Mesenchymal stem cell (in vitro differentiated cells and primary cell): ENCODE data around the gene BRAF.

Experiments used
- DNase-seq: peaks from one replicate; pipeline ENCODE4 v3.0.0-alpha.2; 2013
- H2AFZ ChIP-seq: one replicate; pipeline ENCODE4 v1.6.1; 2013; ENCODE audit warnings: low read depth, mild to moderate bottlenecking, control low read depth, inconsistent platforms, low read length, moderate library complexity
- H2AK5ac ChIP-seq: 2 replicates; pipeline ENCODE4 v1.6.1; 2013; ENCODE audit warnings: low read length, moderate library complexity, mild to moderate bottlenecking, inconsistent platforms; ENCODE audit not compliant: severe bottlenecking
- H2BK120ac ChIP-seq: one replicate; pipeline ENCODE4 v1.6.1; 2013; ENCODE audit warnings: low read depth, mild to moderate bottlenecking, inconsistent platforms, low read length, moderate library complexity
- H2BK12ac ChIP-seq, 2 experiments: one replicate each; pipeline ENCODE4 v1.6.1; 2013; ENCODE audit warnings: inconsistent platforms in 2 of 2, low read length in 2 of 2, mild to moderate bottlenecking in 2 of 2, moderate library complexity in 2 of 2, control low read depth in 1 of 2
- H2BK15ac ChIP-seq: one replicate; pipeline ENCODE4 v1.6.1; 2013; ENCODE audit warnings: mild to moderate bottlenecking, low read depth, inconsistent platforms; ENCODE audit not compliant: poor library complexity, severe bottlenecking
- H2BK5ac ChIP-seq: 2 replicates; pipeline ENCODE4 v1.6.1; 2013; ENCODE audit warnings: low read depth, mild to moderate bottlenecking, low read length, control low read depth, inconsistent platforms; ENCODE audit not compliant: poor library complexity, severe bottlenecking
- H3K14ac ChIP-seq, 2 experiments: one replicate each; pipeline ENCODE4 v1.6.1; 2013; ENCODE audit warnings: inconsistent platforms in 2 of 2, low read length in 2 of 2, control low read depth in 1 of 2, mild to moderate bottlenecking in 1 of 2, moderate library complexity in 1 of 2
- H3K18ac ChIP-seq, 2 experiments: one replicate each; pipeline ENCODE4 v1.6.1; 2013; ENCODE audit warnings: inconsistent platforms in 2 of 2, low read length in 2 of 2, control low read depth in 1 of 2, low read depth in 1 of 2, mild to moderate bottlenecking in 1 of 2
- H3K23ac ChIP-seq, 2 experiments: one replicate each; pipeline ENCODE4 v1.6.1; 2013; ENCODE audit warnings: inconsistent platforms in 2 of 2, low read length in 2 of 2, mild to moderate bottlenecking in 2 of 2, moderate library complexity in 2 of 2, control low read depth in 1 of 2
- H3K27ac ChIP-seq: 2 replicates; pipeline ENCODE4 v1.5.1; 2013; ENCODE audit warnings: mild to moderate bottlenecking, moderate library complexity, low read length, control low read depth, inconsistent platforms; ENCODE audit not compliant: poor library complexity, severe bottlenecking
- H3K27me3 ChIP-seq, 2 experiments: 2 replicates each; pipeline versions ENCODE4 v1.6.1 to v1.7.0; 2013; ENCODE audit warnings: low read length in 2 of 2, mild to moderate bottlenecking in 2 of 2, moderate library complexity in 2 of 2, control low read depth in 1 of 2, inconsistent platforms in 1 of 2; ENCODE audit not compliant: control insufficient read depth in 1 of 2, insufficient read depth in 1 of 2
- H3K36me3 ChIP-seq, 2 experiments: 2 replicates each; pipeline versions ENCODE4 v1.6.1 to v1.7.0; 2013; ENCODE audit warnings: low read length in 2 of 2, control low read depth in 1 of 2, inconsistent platforms in 1 of 2, low read depth in 1 of 2, mild to moderate bottlenecking in 1 of 2; ENCODE audit not compliant: insufficient read depth in 2 of 2, control insufficient read depth in 1 of 2
- H3K4ac ChIP-seq, 2 experiments: one replicate each; pipeline ENCODE4 v1.6.1; 2013; ENCODE audit warnings: inconsistent platforms in 2 of 2, low read length in 2 of 2, mild to moderate bottlenecking in 2 of 2, moderate library complexity in 2 of 2, control low read depth in 1 of 2, low read depth in 1 of 2
- H3K4me1 ChIP-seq: 2 replicates; pipeline ENCODE4 v1.6.1; 2013; ENCODE audit warnings: low read depth, low read length, control low read depth; ENCODE audit not compliant: control insufficient read depth, insufficient read depth
- H3K4me2 ChIP-seq: 2 replicates; pipeline ENCODE4 v1.6.1; 2013; ENCODE audit warnings: low read length, mild to moderate bottlenecking, inconsistent platforms; ENCODE audit not compliant: poor library complexity, severe bottlenecking
- H3K4me3 ChIP-seq, 2 experiments: 2 replicates each; pipeline versions ENCODE4 v1.5.1 to v1.7.0; 2013; ENCODE audit warnings: low read length in 2 of 2, mild to moderate bottlenecking in 2 of 2, control low read depth in 1 of 2, low read depth in 1 of 2; ENCODE audit not compliant: insufficient read depth in 1 of 2
- H3K79me1 ChIP-seq: replicated peaks from 2 replicates; pipeline ENCODE4 v1.6.1; 2013; ENCODE audit warnings: mild to moderate bottlenecking, control low read depth, low read length, inconsistent platforms; ENCODE audit not compliant: poor library complexity, severe bottlenecking
- H3K9ac ChIP-seq: 2 replicates; pipeline ENCODE4 v1.7.0; 2013; ENCODE audit warnings: mild to moderate bottlenecking, low read length, moderate library complexity
- H3K9me3 ChIP-seq: 2 replicates; pipeline ENCODE4 v1.7.0; 2013; ENCODE audit warnings: mild to moderate bottlenecking, low read length; ENCODE audit not compliant: control insufficient read depth
- H4K8ac ChIP-seq: one replicate; pipeline ENCODE4 v1.6.1; 2013; ENCODE audit warnings: inconsistent platforms, mild to moderate bottlenecking, low read length, moderate library complexity
- H4K91ac ChIP-seq: one replicate; pipeline ENCODE4 v1.6.1; 2013; ENCODE audit warnings: mild to moderate bottlenecking, low read length, inconsistent platforms
- WGBS: methylation state at CpG from one replicate; pipeline ENCODE4 v1.1.7; 2013; ENCODE audit warnings: mixed read lengths; 5-methylcytosine and 5-hydroxymethylcytosine counted together

Gene BRAF

DNA sequence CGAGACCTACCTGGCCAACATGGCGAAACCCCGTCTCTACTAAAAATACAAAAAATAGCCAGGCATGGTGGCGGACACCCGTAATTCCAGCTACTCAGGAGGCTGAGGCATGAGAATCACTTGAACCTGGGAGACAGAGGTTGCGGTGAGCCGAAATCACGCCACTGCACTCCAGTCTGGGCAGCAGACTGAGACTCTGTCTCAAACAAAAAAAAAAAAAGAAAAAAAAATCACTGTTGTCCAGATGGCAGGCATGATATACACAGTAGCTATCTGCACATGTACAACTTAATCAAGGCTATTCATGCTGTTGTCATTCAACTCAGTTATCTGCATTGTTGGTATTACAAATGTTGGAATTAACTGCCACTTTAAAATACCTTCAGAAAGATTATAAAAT lies 55.3 kb downstream of the BRAF start:
- 100% methylated on average over 8 of the region's 8 CpGs for WGBS
- Histone ChIP-seq H2AFZ (no peak overlapping the region), H2BK120ac (no peak overlapping the region)

DNA sequence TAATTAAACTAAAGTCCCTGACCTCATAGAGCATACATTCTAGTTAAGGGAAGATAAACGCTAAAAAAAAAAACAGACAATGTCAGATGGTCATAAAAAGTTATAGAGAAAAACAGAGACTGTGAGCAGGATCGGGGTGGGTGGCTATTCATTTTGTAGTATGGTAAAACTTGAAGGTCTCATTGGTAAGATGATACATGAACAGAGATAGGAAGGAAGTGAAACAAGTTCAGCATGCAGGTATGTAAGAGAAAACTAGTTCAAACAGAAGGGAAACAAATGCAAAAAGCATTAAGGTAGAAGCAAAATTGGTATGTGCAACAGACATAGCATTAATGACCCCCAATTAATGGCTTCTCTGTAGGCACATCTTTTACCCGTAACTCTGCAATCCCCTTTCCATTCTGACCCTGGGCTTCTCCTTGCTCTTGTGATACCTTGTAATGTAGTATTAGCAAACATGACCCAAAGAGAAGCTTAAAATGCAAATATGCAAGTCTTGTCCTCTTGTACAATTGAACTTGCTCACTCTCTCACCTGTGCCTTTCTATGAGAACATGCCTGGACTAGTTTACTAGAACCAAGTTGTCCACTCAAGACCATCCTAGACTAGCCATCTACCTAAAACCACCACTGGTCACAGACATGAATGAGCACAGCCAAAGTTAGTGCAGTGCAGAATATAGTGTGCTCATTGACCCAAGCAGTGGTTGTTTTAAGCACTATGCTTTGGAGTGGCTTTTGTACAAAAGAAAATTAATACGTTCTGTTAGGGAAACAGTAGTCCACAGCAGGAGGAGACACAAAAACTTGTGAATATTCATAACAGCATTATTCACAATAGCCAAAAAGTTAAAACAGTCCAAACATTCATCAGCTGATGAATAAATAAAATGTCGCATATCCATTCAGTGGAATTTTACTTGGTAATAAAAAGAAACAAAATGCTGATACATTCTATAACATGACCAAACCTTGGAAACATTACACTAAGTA lies 57.0 kb downstream of the BRAF start:
- H2AK5ac ChIP-seq: no peak overlapping the region
- no peak overlapping the region for H3K4me2 ChIP-seq
- no peak overlapping the region for H2BK15ac ChIP-seq
- H4K91ac ChIP-seq: no peak overlapping the region
- no peak overlapping the region for H2AFZ ChIP-seq
- H3K4me1 ChIP-seq: peaks cover 2% of the 10 kb centered on the region
- no peak overlapping the region for H3K9ac ChIP-seq
- H3K14ac ChIP-seq: no peak overlapping the region
- DNase-seq: no peak
- no peaks in the 10 kb centered on the region for H3K36me3 ChIP-seq
- no peak overlapping the region for H3K4ac ChIP-seq
- H3K79me1 ChIP-seq: peaks cover 28% of the 10 kb centered on the region
- no peaks in the 10 kb centered on the region for H3K9me3 ChIP-seq
- H3K4me3 ChIP-seq: no peak overlapping the region
- H3K27ac ChIP-seq: no peak overlapping the region
- H3K27me3 ChIP-seq: no peaks in the 10 kb centered on the region
- no peak overlapping the region for H2BK12ac ChIP-seq
- H2BK120ac ChIP-seq: no peak overlapping the region
- H3K23ac ChIP-seq: no peak overlapping the region
- 97% methylated on average over 3 of the region's 5 CpGs for whole genome bisulfite sequencing
- no peak overlapping the region for H2BK5ac ChIP-seq
- H3K18ac ChIP-seq: peak overlapping the region in 1 of 2 experiments; percentile 18
- H4K8ac ChIP-seq: no peak overlapping the region

More for the DNA sequence above, 55.3 kb downstream of the BRAF start:
- Histone ChIP-seq H4K8ac (no peak overlapping the region), H4K91ac (no peak overlapping the region), H2BK12ac (no peak overlapping the region), H2BK5ac (no peak overlapping the region), H3K23ac (no peak overlapping the region), H3K27me3 (no peaks in the 10 kb centered on the region), H3K4me2 (no peak overlapping the region), H3K14ac (no peak overlapping the region), H3K9me3 (no peaks in the 10 kb centered on the region), H3K79me1 (peaks cover 29% of the 10 kb centered on the region), H3K9ac (no peak overlapping the region), H2AK5ac (no peak overlapping the region), H3K4me1 (peaks cover 6% of the 10 kb centered on the region), H3K4ac (no peak overlapping the region), H3K18ac (no peak overlapping the region), H2BK15ac (no peak overlapping the region), H3K4me3 (no peak overlapping the region), H3K27ac (no peak overlapping the region), H3K36me3 (no peaks in the 10 kb centered on the region)
- no peak for DNase-seq

DNA sequence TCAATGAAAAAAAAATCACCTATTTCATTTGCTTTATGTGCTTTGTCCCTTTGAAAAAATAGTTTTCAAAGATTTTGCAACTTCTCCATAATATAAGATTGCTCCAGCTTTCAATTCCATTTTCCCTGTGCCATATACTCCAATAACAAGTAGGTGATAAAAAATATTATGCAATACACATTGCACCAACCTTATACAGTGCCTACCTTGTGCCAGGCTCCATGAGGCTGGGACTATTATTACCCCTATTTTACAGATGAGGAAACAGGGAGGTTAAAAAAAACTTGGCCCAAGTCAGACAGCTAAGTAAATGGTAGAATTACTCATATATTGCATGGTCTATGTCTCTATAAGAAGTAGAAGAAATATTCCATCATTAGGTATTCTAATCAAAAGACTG lies 57.8 kb downstream of the BRAF start:
- Histone ChIP-seq H2BK120ac (no peak overlapping the region), H3K4ac (no peak overlapping the region), H3K18ac (no peak overlapping the region), H3K4me3 (no peak overlapping the region), H3K79me1 (peaks cover 25% of the 10 kb centered on the region), H4K8ac (no peak overlapping the region), H3K9me3 (no peaks in the 10 kb centered on the region), H3K23ac (no peak overlapping the region), H3K27ac (no peak overlapping the region), H3K4me2 (no peak overlapping the region), H2AFZ (no peak overlapping the region), H2BK5ac (no peak overlapping the region), H3K14ac (no peak overlapping the region), H3K36me3 (no peaks in the 10 kb centered on the region), H2BK12ac (no peak overlapping the region), H2AK5ac (no peak overlapping the region), H3K9ac (no peak overlapping the region), H3K27me3 (no peaks in the 10 kb centered on the region), H3K4me1 (peaks cover 2% of the 10 kb centered on the region), H2BK15ac (no peak overlapping the region), H4K91ac (no peak overlapping the region)
- DNase-seq: no peak

DNA sequence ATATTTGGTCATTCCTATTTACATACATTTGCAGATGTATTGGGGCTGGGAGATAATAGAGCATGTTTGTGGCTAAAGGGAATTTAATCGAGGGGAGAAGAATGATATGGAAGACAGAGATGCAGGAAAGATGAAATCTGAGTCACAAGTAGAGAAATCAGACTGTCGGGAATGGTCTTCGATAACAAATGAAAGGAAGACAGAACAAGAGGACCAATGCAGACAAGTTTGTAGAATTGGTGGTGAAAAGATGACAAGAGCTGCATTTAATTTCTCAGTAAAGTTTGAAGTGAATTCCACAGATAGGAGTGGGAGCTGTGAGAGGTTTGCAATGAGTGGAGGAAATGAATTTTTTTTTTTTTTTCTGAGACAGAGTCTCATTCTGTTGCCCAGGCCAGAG lies 60.0 kb downstream of the BRAF start:
- Histone ChIP-seq H3K9ac (no peak overlapping the region), H2BK15ac (no peak overlapping the region), H2AK5ac (no peak overlapping the region), H2AFZ (no peak overlapping the region), H3K14ac (no peak overlapping the region), H3K4me3 (no peak overlapping the region), H3K4me1 (peaks cover 2% of the 10 kb centered on the region), H4K8ac (no peak overlapping the region), H3K36me3 (no peaks in the 10 kb centered on the region), H4K91ac (no peak overlapping the region), H3K27ac (no peak overlapping the region), H3K18ac (no peak overlapping the region), H3K9me3 (no peaks in the 10 kb centered on the region), H3K27me3 (no peaks in the 10 kb centered on the region), H3K23ac (no peak overlapping the region), H3K4me2 (no peak overlapping the region), H2BK5ac (no peak overlapping the region), H2BK120ac (no peak overlapping the region), H2BK12ac (no peak overlapping the region), H3K79me1 (peaks cover 32% of the 10 kb centered on the region), H3K4ac (no peak overlapping the region)
- no peak for DNase-seq
- 97% methylated on average over 3 of the region's 3 CpGs for WGBS
